Nucleus accumbens (tissue), 56 donors: ENCODE measurements around the gene KRTAP5-3.
"Not testable (repeated sequence)": the region's sequence is repeated elsewhere in the genome, so short reads cannot be mapped to it uniquely, and the experiment has no call there.

Source experiments
- DNase-seq, 56 donors: peaks; one replicate each; lab custom pipeline; 2025; lab: John Stamatoyannopoulos, UW

Gene KRTAP5-3

GRCh38 chr11:1624621-1625020, 16.4 kb upstream of the KRTAP5-3 start:
- DNase-seq, result no peak

DNA sequence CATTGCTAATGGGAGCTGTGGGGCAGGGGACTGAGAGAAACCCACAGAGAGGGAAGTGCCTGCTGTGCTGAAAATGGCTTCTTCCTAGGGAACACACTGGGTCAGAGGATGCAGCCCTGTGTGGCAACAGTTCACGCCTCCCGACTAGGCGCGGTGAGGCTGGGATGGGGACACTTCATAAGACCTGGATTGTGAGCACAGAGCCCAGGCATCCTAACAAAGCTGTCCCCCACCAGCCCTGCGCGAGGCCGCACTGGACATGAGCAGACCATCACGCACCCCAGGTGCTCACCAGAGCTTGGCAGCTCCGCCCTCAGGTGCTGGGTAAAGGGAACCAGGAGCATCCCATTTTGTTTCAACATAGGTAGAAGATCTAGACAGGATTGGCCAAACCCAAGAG, 15.5 kb upstream of the KRTAP5-3 start:
- DNase-seq, result no peak

- DNase-seq, result no peak
Observed at GRCh38 chr11:1622086-1622485, 13.8 kb upstream of the KRTAP5-3 start, which contains the start of gene KRTAP5-4. Gene KRTAP5-4, minus strand, starts transcription at chr11:1622138. Its CDS starts 45 bp downstream, at chr11:1622093.

GRCh38 chr11:1619449-1619848, 11.2 kb upstream of the KRTAP5-3 start:
- DNase-seq, result no peak

- DNase-seq, result no peak
Observed at GRCh38 chr11:1618231-1618630, 10.0 kb upstream of the KRTAP5-3 start.

DNA sequence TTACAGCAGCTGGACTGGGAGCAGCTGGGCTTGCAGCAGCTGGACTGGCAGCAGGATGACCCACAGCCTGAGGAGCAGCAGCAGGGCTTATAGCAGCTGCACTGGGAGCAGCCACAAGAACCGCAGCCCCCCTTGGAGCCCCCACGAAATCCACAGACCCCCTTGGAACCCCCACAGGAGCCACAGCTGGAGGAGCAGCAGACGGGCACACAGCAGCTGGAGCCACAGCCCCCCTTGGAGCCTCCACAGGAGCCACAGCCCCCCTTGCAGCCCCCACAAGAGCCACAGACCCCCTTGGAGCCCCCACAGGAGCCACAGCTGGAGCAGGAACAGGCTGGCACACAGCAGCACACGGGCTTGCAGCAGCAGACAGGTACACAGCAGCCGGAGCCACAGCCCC, 362 bp downstream of the KRTAP5-3 start:
- not testable (repeated sequence) for DNase-seq

DNA sequence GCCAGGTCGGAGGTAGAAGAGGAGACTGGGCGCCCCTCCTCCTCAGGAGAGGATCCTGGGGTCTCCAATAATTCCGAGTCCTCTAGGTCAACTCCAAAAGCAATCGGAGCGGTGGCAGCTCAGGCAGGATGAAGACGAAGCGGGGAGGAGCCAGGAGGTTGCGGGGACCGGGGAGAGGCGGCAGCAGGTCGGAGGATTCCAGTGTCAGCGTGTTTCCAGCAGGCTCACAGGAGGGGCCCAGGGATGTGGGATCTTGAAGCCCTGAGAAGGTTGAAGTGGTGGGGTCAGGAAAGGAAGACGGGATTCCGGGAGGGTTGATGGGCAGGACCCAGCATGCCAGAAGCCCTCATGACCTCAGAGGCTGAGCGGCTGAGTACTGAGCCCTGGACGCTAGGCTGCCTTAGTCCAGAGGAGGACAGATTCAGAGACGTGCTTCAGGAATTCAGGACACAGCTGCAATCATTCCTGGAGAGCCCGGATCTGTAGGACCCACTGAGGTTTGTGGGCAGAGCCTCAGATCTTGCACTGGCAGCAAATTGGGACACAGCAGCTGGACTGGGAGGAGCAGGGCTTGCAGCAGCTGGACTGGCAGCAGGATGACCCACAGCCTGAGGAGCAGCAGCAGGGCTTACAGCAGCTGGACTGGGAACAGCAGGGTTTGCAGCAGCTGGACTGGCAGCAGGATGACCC, 962 bp downstream of the KRTAP5-3 start:
- not testable (repeated sequence) for DNase-seq

DNA sequence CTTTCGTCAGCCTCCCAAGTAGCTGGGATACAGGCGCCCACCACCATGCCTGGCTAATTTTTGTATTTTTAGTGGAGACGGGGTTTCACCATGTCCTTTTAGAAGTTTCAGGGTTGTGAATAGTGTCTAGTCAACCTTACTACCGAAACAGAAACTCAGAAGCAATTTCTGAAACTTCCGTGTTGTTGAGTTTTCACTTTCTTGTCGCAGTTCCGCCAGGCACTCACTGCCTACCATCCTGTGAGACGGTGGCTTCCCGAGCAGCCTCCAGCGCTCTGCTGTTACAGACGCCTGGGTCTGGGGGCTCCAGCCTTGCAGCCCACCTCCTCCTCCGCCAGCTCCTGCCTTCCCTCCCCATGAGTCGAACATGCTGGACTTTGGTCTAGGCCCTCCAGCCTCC, 2.3 kb downstream of the KRTAP5-3 start:
- DNase-seq, result not testable (repeated sequence)

GRCh38 chr11:1604711-1605110, 3.6 kb downstream of the KRTAP5-3 start:
- DNase-seq, result no peak

DNA sequence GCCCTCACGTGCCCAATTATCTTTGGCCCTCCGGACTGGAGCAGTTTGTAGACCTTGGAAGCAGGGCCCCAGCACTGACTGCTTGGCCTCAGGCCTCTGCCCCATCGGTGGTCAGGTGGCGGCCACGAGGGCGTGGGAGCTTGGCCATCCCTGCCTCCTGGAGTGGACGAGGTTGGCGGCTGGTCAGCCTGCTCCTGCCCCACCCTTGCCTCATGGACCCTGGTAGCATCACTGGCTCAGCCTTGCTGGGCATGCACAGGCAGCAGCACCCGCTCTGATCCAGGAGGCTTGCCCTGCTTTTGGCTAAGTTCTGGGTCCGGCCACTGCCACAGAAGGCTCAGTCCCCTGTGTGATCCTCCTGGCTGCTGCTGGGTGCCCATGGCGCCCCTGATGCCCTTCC, 4.1 kb downstream of the KRTAP5-3 start:
- no peak for DNase-seq

DNA sequence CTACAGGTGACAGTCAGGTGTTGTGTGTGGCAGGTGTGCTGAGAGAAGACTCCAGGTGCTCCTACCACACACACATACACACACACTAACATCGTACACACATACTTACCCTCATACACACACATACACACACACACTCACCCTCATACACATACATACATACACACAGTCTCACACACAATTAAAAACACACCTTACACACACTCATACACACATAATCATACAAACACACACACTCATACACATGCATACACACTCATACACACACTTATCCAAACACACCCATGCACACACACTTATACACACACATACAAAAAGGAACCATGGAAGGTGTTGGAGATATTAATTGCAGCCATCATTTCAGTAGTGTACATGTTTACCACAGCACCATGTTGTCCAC, 4.6 kb downstream of the KRTAP5-3 start:
- no peak for DNase-seq

- DNase-seq, result not testable (repeated sequence)
Observed at GRCh38 chr11:1601663-1602062, 6.6 kb downstream of the KRTAP5-3 start.

- peak in 9 of 56 donors; percentile 10 to 37 (median 26) for DNase-seq
Observed at GRCh38 chr11:1600626-1601025, 7.6 kb downstream of the KRTAP5-3 start.

DNA sequence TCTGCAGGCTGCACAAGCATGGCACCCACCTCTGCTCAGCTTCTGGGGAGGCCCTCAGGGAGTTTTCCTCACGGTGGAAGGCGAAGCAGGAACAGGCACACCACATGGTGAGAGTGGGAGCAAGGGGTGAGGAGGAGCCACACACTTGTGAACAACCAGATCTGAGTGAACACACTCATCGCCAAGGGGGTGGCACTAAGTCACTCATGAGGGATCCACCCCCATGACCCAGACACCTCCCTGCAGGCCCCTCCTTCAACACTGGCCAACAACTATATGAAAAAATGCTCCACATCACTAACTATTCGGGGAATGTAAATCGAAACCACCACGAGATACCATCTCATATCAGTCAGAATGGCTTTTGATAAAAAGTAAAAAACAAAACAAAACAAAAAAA, 9.4 kb downstream of the KRTAP5-3 start:
- DNase-seq, result no peak

DNA sequence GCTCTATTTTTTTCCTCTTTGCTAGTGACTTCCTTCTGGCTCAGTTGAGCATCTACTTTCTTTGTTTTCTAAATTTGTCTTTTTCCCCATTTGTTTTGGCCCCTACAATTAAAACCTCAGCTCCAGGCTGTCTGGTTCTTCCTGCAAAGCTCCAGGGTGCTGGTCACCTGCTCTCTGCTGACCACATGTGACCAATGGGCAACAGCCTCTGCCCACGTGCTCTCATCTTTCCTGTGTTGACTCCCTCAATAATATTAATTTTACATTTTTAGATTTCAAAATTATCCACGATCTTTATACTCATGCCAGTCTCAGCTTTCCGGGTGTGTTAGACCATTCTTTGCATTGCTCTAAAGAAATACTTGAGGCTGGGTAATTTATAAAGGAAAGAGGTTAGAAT, 9.9 kb downstream of the KRTAP5-3 start:
- DNase-seq, result not testable (repeated sequence)

GRCh38 chr11:1597994-1598380, 10.3 kb downstream of the KRTAP5-3 start, which contains the start of gene KRTAP5-2:
Gene KRTAP5-2, minus strand, starts transcription at chr11:1598294. Its CDS starts 44 bp downstream, at chr11:1598250.
- DNase-seq, result no peak

DNA sequence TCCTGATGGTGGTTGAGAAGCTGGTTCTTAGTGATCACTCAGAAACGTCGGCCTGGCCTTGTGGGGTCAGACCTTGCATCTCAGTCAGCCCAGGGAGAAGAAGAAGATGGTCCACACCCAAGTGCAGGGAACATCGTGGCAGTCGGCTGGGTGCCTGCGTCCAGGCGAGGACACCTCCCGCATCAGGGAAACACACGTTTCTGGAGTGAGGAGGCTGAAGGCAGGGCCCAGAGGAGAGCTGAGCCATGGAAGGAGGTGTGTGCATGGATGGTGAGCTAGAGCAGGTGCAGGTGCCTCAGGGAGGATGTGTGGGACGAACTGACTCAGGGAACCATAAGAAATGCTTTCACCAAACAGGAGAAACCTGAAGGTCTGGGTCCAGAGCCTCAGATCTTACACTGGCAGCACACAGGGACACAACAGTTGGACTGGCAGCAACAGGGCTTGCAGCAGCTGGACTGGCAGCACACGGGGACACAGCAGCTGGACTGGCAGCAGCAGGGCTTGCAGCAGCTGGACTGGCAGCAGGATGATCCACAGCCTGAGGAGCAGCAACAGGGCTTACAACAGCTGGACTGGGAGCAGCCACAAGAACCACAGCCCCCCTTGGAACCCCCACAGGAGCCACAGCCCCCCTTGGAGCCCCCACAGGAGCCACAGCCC, 10.8 kb downstream of the KRTAP5-3 start:
- DNase-seq, result peak in 2 of 56 donors; percentile 7 to 18

DNA sequence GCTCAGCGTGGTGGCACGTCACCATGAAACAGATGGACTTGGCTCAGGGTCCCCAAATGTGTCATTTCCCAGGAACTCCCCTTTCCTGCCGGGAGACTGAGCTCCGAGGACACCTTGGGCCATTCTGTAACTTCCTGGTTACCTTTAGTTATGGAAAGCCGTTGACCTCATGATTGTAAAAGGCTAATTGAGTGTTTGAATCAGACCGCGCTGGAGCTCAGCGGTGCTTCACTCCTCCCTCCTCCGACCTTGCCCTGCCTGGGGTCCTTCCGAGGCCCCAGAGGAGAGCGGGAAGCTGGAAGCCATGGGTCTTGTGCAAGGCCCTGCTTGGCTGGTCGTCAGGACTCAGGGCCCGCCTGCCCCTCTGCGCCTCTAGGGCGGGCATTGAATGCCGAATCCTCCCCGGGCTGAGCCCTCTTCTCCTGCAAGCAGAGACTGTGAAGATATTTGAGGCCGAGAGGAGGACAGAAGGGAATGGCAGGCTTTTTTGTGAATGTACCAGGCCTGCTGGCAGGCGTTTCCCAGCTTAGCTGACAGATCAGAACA, 11.6 kb downstream of the KRTAP5-3 start:
- DNase-seq, result not testable (repeated sequence)

GRCh38 chr11:1595994-1596575, 12.2 kb downstream of the KRTAP5-3 start:
- DNase-seq, result peak in 2 of 56 donors; percentile 23 to 29

GRCh38 chr11:1592628-1593027, 15.6 kb downstream of the KRTAP5-3 start:
- DNase-seq, result no peak

DNA sequence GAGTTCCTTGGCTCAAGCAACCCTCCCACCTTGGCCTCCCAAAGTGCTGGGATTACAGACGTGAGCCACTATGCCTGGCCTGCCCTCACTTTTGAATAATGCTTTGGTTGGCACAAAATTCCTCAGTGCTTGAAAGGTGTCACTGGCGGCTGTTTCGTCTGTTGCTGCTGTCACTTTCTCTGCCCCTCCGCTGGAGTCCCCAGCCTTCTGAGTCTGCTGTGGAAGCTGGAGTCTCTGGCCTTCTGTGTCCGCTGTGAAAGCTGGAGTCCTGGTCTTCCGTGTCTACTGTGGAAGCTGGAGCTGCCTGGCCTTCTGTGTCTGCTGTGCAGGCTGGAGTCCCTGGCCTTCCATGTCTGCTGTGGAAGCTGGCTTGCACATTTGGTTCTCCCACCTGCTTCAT, 18.3 kb downstream of the KRTAP5-3 start:
- no peak for DNase-seq
